GM18508 (cell line): Measurements from ENCODE around the gene ALKAL2.

Experiments used
- ATAC-seq: cut with Tn5 transposase; IDR thresholded peaks from one replicate; pipeline ENCODE4 v1.9.1; 2021; ENCODE audit warnings: moderate number of reproducible peaks; ENCODE audit not compliant: insufficient read depth, unreplicated experiment

ALKAL2 gene

DNA sequence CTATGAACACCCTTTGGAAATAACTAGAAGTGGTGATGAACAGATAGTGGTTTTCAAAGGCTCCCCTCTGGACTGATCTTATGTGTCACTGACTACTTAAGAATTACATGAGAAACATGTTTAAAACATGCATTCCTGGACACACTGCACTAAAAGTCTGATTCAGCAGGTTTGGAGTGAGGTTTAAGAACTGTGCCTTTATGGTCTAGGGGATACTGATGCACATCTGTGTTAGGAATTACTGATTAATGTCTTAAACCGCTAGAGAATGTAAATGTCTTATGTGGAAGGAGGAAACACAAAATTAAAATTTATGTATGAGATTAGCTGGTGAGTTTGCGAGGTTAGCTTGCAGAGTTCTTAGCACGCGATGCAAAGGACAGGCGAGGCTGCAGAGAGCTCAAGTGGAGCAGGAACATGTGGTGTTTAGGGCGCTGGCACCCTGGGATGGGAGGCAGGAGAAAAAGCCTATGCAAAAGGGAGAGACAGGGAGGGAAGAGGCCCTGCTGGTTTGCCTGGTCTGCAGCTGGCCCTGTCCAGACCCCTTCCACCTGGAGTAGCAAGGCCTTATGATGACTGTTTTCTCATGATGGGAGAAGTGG is 35.8 kb downstream of the ALKAL2 start:
- no peak for ATAC-seq

DNA sequence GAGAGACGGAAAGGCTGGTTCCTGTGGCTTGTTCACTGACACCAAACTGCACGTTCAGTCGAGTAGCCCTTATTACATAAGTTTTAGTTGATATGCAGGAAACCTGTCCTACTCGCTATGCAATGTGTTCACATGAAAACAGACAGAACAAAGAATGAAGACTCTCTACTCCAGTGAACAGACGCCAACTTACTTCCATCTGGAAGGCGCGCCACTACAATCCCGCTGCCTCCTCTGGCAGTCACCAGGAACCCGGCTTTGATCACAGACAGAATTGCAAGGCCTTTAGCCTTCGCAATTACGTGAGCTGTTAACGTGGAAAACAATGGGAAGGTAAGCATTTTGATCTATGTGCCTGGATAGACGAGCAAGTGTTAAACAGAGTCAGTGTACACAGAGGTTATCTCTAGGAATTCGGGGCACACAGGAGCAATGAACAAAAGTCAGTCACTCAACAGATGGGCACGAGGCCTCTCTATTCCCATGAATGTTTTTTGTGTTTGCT is 38.3 kb downstream of the ALKAL2 start:
- ATAC-seq = no peak

- ATAC-seq = no peak
These were observed 39.2 kb downstream of the ALKAL2 start for GRCh38 chr2:248724-249123.

GRCh38 chr2:246489-247144 is 41.3 kb downstream of the ALKAL2 start:
- ATAC-seq = peak; percentile 74

- ATAC-seq = no peak
These were observed 43.3 kb downstream of the ALKAL2 start for GRCh38 chr2:244547-244946.

GRCh38 chr2:238869-239268 is 49.0 kb downstream of the ALKAL2 start:
- ATAC-seq = no peak

- ATAC-seq = no peak
These were observed 49.5 kb downstream of the ALKAL2 start for GRCh38 chr2:238431-238830.

GRCh38 chr2:237878-238277 is 50.0 kb downstream of the ALKAL2 start:
- no peak for ATAC-seq

- no peak for ATAC-seq
These were observed 50.8 kb downstream of the ALKAL2 start for GRCh38 chr2:236993-237539.

DNA sequence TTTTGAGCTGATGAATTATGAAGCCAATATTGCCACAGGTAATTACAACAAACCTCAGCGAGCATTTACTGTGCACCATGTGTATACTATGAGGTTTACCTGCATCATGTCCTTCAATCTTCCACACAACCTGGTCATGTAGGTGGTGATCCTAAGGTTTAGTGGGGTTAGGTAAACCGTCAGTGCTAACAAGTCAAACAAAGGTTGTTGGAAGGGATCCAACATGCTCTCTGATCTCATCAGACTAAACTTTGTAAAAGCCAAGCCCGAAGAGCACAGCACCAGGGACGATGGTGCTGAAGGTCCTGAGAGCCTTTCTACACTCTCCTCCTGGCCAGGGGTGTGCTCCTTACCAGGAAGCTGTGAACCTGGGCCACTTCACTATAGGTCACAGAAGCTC is 53.5 kb downstream of the ALKAL2 start:
- ATAC-seq = no peak

GRCh38 chr2:233030-233429 is 54.9 kb downstream of the ALKAL2 start:
- no peak for ATAC-seq

DNA sequence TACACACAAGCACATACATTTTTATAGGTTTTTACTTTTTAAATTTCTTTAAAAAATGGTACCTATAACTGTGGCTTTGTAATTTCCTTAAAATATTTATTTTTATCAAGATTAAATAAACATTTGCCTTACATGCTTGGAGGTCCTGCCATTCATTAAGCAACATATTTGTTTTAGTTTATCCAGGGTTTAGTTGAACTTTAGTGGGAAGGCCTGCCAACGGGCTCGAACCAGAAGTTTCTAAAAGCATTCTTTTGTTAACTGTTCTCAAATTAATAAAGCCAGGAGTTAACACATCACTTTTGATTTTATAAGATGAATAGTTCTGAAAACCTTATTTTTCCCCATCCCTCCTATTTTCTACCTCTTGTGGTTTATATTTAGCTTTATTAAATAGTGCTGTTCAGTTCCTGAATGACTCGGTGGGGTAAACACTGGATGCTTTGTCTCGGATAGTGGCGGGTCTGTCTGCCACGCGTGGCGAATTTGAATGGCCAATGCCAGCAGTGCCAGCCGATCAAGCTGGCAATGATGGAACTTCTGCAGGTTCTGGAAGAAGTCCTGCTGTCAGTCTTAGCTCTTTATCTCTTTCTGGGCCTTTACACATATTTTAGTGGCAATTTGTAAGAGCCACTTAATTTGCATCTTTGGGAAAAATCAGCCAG is 56.2 kb downstream of the ALKAL2 start:
- no peak for ATAC-seq
